Mucosa of rectum (tissue), 2 donors: Measurements from ENCODE around the gene MPL.
A peak's percentile ranks its signal among the peaks of the same experiment; 100 is the strongest.
"Not testable (repeated sequence)": the region's sequence is repeated elsewhere in the genome, so short reads cannot be mapped to it uniquely, and the experiment has no call there.

Experiments used
- H3K27ac ChIP-seq, 2 donors: one replicate each; pipeline ENCODE4 v1.7.0; 2013; ENCODE audit warnings: inconsistent platforms in 2 of 2, low read depth in 2 of 2, low read length in 2 of 2
- H3K27me3 ChIP-seq, 2 donors: one replicate each; pipeline ENCODE4 v1.7.0; 2013; ENCODE audit warnings: low read length in 2 of 2; ENCODE audit not compliant: control insufficient read depth in 2 of 2, insufficient read depth in 2 of 2
- H3K36me3 ChIP-seq, 2 donors: one replicate each; pipeline ENCODE4 v1.7.0; 2013; ENCODE audit warnings: low read length in 2 of 2; ENCODE audit not compliant: control insufficient read depth in 2 of 2, insufficient read depth in 2 of 2
- H3K4me1 ChIP-seq, 2 donors: one replicate each; pipeline ENCODE4 v1.7.0; 2013; ENCODE audit warnings: low read length in 2 of 2, mild to moderate bottlenecking in 1 of 2; ENCODE audit not compliant: control insufficient read depth in 2 of 2, insufficient read depth in 2 of 2
- H3K4me3 ChIP-seq, 2 donors: one replicate each; pipeline ENCODE4 v1.7.0; 2013; ENCODE audit warnings: low read length in 2 of 2
- H3K9ac ChIP-seq, 2 donors: one replicate each; pipeline ENCODE4 v1.7.0; 2013; ENCODE audit warnings: low read length in 2 of 2, low read depth in 1 of 2, mild to moderate bottlenecking in 1 of 2
- H3K9me3 ChIP-seq, 2 donors: one replicate each; pipeline ENCODE4 v1.7.0; 2013; ENCODE audit warnings: low read length in 2 of 2; ENCODE audit not compliant: control insufficient read depth in 2 of 2
- donor health status: healthy.
- donor health status: Normal muscosa, but diverticular disease.

The MPL gene

DNA sequence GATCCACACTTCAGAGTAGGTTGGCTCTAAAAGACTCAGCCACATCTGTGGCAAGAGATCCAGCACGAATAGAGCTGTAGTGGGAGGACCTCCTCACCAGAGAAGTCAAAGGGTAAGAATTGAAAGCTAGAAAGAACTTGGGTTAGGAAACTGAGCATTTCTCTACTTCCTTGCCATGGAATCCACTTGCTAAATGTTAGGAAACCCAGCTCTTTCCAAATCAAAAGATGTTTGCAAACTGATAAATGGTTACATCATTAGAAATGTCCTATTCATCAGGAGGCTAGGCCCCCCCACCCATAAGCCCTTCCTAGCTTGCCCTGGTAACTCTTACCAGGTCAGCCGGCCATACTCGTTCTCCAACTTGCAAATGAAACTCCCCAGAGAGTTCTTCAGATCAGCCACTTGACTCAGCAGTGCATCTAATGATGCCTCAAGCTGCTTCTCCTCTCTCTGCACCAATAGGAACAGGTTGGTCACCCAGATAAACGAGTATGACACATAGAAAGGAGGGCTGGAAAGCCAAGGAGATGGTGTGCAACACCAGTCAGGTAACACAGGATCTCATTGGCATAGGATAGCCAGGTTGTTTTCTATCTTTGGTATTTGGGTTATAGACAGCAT is 50.5 kb downstream of the MPL start:
- Histone ChIP-seq H3K9me3 (no peaks in the 10 kb centered on the region), H3K36me3 (peaks cover 43 to 48% of the 10 kb centered on the region in 2 donors), H3K27ac (no peak overlapping the region), H3K4me3 (peak overlapping the region in 1 of 2 donors; percentile 87), H3K4me1 (peaks cover 19 to 22% of the 10 kb centered on the region in 2 donors), H3K9ac (no peak overlapping the region), H3K27me3 (no peaks in the 10 kb centered on the region)

GRCh38 chr1:43388613-43389012 is 51.0 kb downstream of the MPL start:
- Histone ChIP-seq H3K9ac (peak overlapping the region; percentile 78 to 94), H3K27ac (no peak overlapping the region), H3K4me1 (peaks cover 19 to 22% of the 10 kb centered on the region in 2 donors), H3K9me3 (no peaks in the 10 kb centered on the region), H3K27me3 (no peaks in the 10 kb centered on the region), H3K36me3 (peaks cover 38 to 44% of the 10 kb centered on the region in 2 donors), H3K4me3 (peak overlapping the region; percentile 72 to 87)

GRCh38 chr1:43389326-43390313 is 52.0 kb downstream of the MPL start, which contains the start of the genes MED8 and SZT2:
MED8 (minus strand) TSS chr1:43389800; CDS start chr1:43389764, 36 bp downstream.
SZT2 (plus strand) TSS chr1:43389899; CDS start chr1:43389969, 70 bp downstream.
- peaks cover 28 to 34% of the 10 kb centered on the region in 2 donors for H3K36me3 ChIP-seq
- peak within 1 kb of the TSS; percentile 72 to 87 for H3K4me3 ChIP-seq
- H3K4me1 ChIP-seq = peaks cover 19 to 22% of the 10 kb centered on the region in 2 donors
- H3K27me3 ChIP-seq = no peaks in the 10 kb centered on the region
- peak within 1 kb of the TSS; percentile 79 to 90 for H3K27ac ChIP-seq
- H3K9me3 ChIP-seq = no peaks in the 10 kb centered on the region
- H3K9ac ChIP-seq = peak within 1 kb of the TSS; percentile 78 to 94

- Histone ChIP-seq H3K9ac (no peak overlapping the region), H3K27me3 (no peaks in the 10 kb centered on the region), H3K36me3 (peaks cover 0 to 19% of the 10 kb centered on the region in 2 donors), H3K4me1 (peaks cover 22 to 28% of the 10 kb centered on the region in 2 donors), H3K27ac (no peak overlapping the region), H3K4me3 (no peak overlapping the region), H3K9me3 (no peaks in the 10 kb centered on the region)
Observed at GRCh38 chr1:43392702-43393101, 55.1 kb downstream of the MPL start.

DNA sequence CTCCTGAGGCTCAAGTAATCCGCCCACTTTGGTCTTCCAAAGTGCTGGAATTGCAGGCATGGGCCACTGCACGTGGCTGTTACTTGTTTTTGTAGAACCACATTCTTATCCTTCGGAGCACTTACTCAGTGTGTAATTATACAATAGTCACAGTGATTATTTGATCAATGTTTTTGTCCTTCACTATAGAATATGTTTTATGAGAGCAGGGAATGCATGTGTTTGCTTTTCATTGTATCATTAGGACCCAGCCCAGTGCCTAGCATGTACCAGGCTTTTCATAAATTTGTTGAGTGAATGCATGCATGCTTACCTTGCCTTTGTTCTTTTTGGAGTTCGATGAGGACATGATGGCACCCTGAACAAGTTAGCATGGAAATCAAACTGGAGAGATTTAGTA is 57.9 kb downstream of the MPL start:
- no peaks in the 10 kb centered on the region for H3K9me3 ChIP-seq
- H3K9ac ChIP-seq = no peak overlapping the region
- H3K27ac ChIP-seq = no peak overlapping the region
- peaks cover 5 to 14% of the 10 kb centered on the region in 2 donors for H3K4me1 ChIP-seq
- peaks cover 0 to 16% of the 10 kb centered on the region in 2 donors for H3K36me3 ChIP-seq
- no peak overlapping the region for H3K4me3 ChIP-seq
- no peaks in the 10 kb centered on the region for H3K27me3 ChIP-seq

GRCh38 chr1:43396059-43396458 is 58.4 kb downstream of the MPL start:
- peaks cover 0 to 16% of the 10 kb centered on the region in 2 donors for H3K36me3 ChIP-seq
- H3K4me1 ChIP-seq = peaks cover under 1 to 10% of the 10 kb centered on the region in 2 donors
- H3K27ac ChIP-seq = no peak overlapping the region
- no peaks in the 10 kb centered on the region for H3K27me3 ChIP-seq
- H3K9me3 ChIP-seq = no peaks in the 10 kb centered on the region
- H3K4me3 ChIP-seq = no peak overlapping the region
- no peak overlapping the region for H3K9ac ChIP-seq

GRCh38 chr1:43398227-43398626 is 60.6 kb downstream of the MPL start:
- H3K9me3 ChIP-seq = no peaks in the 10 kb centered on the region
- no peak overlapping the region for H3K9ac ChIP-seq
- peaks cover 0 to 10% of the 10 kb centered on the region in 2 donors for H3K4me1 ChIP-seq
- H3K4me3 ChIP-seq = no peak overlapping the region
- no peaks in the 10 kb centered on the region for H3K27me3 ChIP-seq
- peaks cover 2 to 18% of the 10 kb centered on the region in 2 donors for H3K36me3 ChIP-seq
- no peak overlapping the region for H3K27ac ChIP-seq

DNA sequence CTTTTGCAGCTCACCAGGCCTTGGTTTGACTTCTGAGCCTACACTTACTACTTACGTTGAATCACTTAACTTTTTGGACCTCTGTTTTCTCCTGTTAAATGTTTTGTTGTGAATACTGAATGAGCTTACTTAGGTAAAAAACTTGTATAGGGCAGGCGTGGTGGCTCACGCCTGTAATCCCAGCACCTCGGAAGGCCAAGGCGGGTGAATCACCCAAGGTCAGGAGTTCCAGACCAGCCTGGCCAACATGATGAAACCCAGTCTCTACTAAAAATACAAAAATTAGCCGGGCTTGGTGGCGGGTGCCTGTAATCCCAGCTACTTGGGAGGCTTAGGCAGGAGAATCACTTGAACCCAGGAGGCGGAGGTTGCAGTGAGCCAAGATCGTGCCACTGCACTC is 62.8 kb downstream of the MPL start:
- H3K4me1 ChIP-seq, H3K9ac ChIP-seq, H3K9me3 ChIP-seq, H3K27ac ChIP-seq, H3K27me3 ChIP-seq, H3K4me3 ChIP-seq: not testable (repeated sequence)
- peaks cover 17 to 33% of the 10 kb centered on the region in 2 donors for H3K36me3 ChIP-seq

DNA sequence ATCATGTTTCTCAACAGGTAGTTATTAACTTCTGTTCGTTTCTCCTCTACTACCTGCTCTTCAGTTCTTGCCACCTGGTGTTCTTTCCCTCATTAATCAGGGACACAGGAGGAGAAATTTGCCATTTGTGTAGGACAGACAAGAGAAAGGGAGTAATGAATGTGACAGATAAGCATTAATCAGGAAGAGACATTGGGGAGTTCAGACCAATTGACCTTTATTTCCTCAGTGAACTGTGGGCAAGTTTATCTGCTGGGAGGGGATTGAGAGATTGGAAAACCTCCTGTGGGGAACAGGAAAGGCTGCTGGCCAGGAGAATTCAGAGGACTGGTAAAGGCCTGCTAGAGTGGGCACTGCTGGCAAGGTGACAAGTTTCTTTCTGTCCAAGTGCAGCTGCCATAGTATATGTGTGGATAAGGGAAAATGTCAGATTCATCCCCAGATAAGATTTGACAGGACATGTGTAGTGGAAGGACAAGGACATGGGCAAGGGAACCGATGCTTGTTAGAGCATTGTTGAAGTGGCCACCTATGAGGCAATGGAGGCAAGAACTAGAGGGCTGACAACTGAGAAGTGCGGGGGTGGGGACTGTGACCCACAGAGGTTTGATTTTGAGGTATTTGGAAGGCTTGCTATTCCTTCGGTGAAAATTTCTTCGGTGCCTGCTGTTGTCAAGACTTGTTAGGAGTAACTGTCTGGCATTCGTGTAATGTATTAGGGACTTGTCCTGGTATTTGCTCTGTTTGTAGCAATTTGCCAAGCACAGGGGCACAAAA is 64.7 kb downstream of the MPL start:
- Histone ChIP-seq H3K27ac (no peak overlapping the region), H3K4me1 (peaks cover 5 to 8% of the 10 kb centered on the region in 2 donors), H3K4me3 (no peak overlapping the region), H3K27me3 (no peaks in the 10 kb centered on the region), H3K36me3 (peaks cover 24 to 29% of the 10 kb centered on the region in 2 donors), H3K9me3 (no peaks in the 10 kb centered on the region), H3K9ac (no peak overlapping the region)
